Left renal pelvis (tissue), 4 donors: ENCODE data around the gene STARD10. TPM values are rescaled to one million over a fixed set of nuclear protein-coding genes. Genes with fewer than 3 reads are reported as not detected.
A peak's percentile ranks its signal among the peaks of the same experiment; 100 is the strongest.

Experiments used
- DNase-seq, 4 donors: peaks; one replicate each; pipeline ENCODE4 v3.0.0-alpha.2; 2013; ENCODE audit warnings: low read depth in 4 of 4, low spot score in 3 of 4
- polyA plus RNA-seq, 4 donors: library from polyadenylated mRNA; unstranded; fragments of 120-200 nt; gene quantifications; one replicate each; pipeline ENCODE4 v1.2.1, GENCODE V29; 2013; ENCODE audit not compliant: insufficient read length in 4 of 4

The STARD10 gene
- polyA plus RNA-seq, 4 donors, result 20.1 to 89.9 (median 68.7) TPM

GRCh38 chr11:72826942-72827480 is 33.2 kb upstream of the STARD10 start:
- no peak for DNase-seq

- no peak for DNase-seq
Measured at GRCh38 chr11:72826191-72826941, 32.5 kb upstream of the STARD10 start.

- no peak for DNase-seq
Measured at GRCh38 chr11:72825661-72826060, 31.8 kb upstream of the STARD10 start.

- DNase-seq, result no peak
Measured at GRCh38 chr11:72824811-72825505, 31.1 kb upstream of the STARD10 start.

GRCh38 chr11:72824020-72824419 is 30.2 kb upstream of the STARD10 start:
- DNase-seq, result no peak

- DNase-seq, result no peak
Measured at GRCh38 chr11:72823105-72823804, 29.4 kb upstream of the STARD10 start.

- peak in 3 of 4 donors; percentile 82 to 88 (median 84) for DNase-seq
Measured at GRCh38 chr11:72821920-72822799, 28.3 kb upstream of the STARD10 start.

GRCh38 chr11:72821221-72821919 is 27.5 kb upstream of the STARD10 start:
- DNase-seq, result no peak

GRCh38 chr11:72820439-72821139 is 26.7 kb upstream of the STARD10 start:
- no peak for DNase-seq

GRCh38 chr11:72818971-72819370 is 25.1 kb upstream of the STARD10 start:
- DNase-seq, result no peak

GRCh38 chr11:72817966-72818365 is 24.1 kb upstream of the STARD10 start:
- no peak for DNase-seq

- DNase-seq, result no peak
Measured at GRCh38 chr11:72816404-72816990, 22.6 kb upstream of the STARD10 start.

- DNase-seq, result no peak
Measured at GRCh38 chr11:72815110-72815618, 21.3 kb upstream of the STARD10 start.

GRCh38 chr11:72814286-72815109 is 20.7 kb upstream of the STARD10 start, which contains the start of gene ATG16L2:
Gene ATG16L2 (plus strand): TSS chr11:72814411. CDS start chr11:72814446, 35 bp downstream.
- DNase-seq, result peak in 2 of 4 donors; percentile 74 to 85

GRCh38 chr11:72813740-72814285 is 20.0 kb upstream of the STARD10 start:
- DNase-seq, result peak in 1 of 4 donors; percentile 63

GRCh38 chr11:72812967-72813739 is 19.3 kb upstream of the STARD10 start:
- DNase-seq, result no peak
